ENCODE data around the gene PAQR4.

GRCh38 chr16:2930236-2930635 is 38.9 kb upstream of the PAQR4 start:
- no peak for TF ChIP-seq CTCF (IDR thresholded peaks at IDR 0.05; ENCODE audit: low read depth, low read length)
- no peak for TF ChIP-seq EZH2phosphoT487 (IDR thresholded peaks at IDR 0.05; ENCODE audit: low read depth)

Data from OCI-LY3 (cell line).